ENCODE results near the gene ABI1.

- TF ChIP-seq CTCF (conservative IDR thresholded peaks at IDR 0.05) (no peak), EZH2 (IDR thresholded peaks at IDR 0.05; ENCODE audit: low read depth) (no peak)
Measured at GRCh38 chr10:26903431-26904217, 42.9 kb upstream of the ABI1 start.

All from PC-9 (cell line).